ENCODE data around the gene LMTK3.

LMTK3 gene

DNA sequence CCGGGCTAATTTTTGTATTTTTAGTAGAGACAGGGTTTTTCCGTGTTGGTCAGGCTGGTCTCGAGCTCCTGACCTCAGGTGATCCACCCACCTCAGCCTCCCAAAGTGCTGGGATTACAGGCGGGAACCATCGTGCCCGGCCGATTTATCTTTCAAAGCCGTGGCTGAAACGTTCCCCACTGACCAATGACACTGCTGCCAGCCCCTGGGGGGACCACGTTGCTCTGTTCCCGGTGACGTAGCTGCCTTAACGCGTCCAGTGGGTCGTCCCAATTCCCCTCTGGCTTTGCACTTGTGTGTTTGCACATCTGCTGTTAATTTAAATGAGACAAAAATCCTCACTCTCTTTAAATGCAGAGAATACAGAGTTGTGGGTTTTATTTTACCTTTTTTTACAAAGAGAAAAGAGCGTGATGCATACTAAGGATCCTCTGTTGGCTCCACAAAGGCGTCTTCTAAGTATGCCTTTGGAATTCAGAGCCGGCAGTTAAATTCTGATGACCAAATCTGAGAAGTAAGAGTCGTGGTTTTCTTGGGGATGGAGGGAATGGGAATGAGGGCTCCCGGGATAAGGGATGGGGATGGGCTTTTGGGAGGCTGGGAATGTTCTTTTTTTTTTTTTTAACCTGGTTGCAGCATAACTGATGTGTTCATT lies 18.6 kb upstream of the LMTK3 start:
- DNase-seq (no peak), ATAC-seq (ENCODE audit: insufficient read depth, low read depth) (no peak)
- Histone ChIP-seq H4K20me1 (ENCODE audit: insufficient read depth, low read length) (no peaks in the 10 kb centered on the region), H3K9ac (ENCODE audit: low read depth, low read length) (no peak overlapping the region), H3K4me2 (ENCODE audit: insufficient read depth, low read length) (no peak overlapping the region), H3K27ac (ENCODE audit: low read length) (no peak overlapping the region), H3K79me2 (ENCODE audit: insufficient read depth, low read length) (no peaks in the 10 kb centered on the region), H3K36me3 (ENCODE audit: insufficient read depth, low read length) (no peaks in the 10 kb centered on the region), H3K4me1 (ENCODE audit: insufficient read depth, low read length) (no peaks in the 10 kb centered on the region), H3K27me3 (ENCODE audit: insufficient read depth, low read length, poor library complexity) (no peaks in the 10 kb centered on the region), H3K4me3 (ENCODE audit: low read depth in 1 of 2, low read length in 2 of 2) (no peak overlapping the region), H3K9me3 (ENCODE audit: insufficient read depth, low read length, severe bottlenecking) (no peaks in the 10 kb centered on the region), H2AFZ (ENCODE audit: low read depth, low read length) (no peak overlapping the region)
- TF ChIP-seq, protein P1, sequence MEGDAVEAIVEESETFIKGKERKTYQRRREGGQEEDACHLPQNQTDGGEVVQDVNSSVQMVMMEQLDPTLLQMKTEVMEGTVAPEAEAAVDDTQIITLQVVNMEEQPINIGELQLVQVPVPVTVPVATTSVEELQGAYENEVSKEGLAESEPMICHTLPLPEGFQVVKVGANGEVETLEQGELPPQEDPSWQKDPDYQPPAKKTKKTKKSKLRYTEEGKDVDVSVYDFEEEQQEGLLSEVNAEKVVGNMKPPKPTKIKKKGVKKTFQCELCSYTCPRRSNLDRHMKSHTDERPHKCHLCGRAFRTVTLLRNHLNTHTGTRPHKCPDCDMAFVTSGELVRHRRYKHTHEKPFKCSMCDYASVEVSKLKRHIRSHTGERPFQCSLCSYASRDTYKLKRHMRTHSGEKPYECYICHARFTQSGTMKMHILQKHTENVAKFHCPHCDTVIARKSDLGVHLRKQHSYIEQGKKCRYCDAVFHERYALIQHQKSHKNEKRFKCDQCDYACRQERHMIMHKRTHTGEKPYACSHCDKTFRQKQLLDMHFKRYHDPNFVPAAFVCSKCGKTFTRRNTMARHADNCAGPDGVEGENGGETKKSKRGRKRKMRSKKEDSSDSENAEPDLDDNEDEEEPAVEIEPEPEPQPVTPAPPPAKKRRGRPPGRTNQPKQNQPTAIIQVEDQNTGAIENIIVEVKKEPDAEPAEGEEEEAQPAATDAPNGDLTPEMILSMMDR (IDR thresholded peaks at IDR 0.05; ENCODE audit: borderline replicate concordance, extremely low read depth, low read length, poor library complexity, severe bottlenecking), result no peak
- TF ChIP-seq EZH2 (IDR thresholded peaks at IDR 0.05; ENCODE audit: borderline replicate concordance, low read depth, low read length, severe bottlenecking), result no peak

DNA sequence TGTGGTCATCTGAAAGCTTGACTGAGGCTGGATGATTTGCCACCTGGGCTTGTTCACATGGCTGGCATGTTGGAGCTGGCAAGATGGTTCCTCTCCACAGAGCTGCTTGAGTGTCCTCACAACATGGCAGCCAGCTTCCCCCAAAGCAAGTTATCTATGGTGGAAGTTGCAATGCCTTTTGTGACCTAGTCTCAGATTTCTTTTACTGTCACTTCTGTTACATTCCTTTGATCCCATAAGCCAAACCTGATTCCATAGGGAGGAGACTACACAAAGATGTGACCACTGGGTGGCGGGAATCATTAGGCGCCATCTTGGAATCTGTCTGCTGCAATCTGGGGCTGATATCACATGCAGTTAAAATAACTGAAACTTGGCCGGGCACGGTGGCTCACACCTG lies 17.5 kb upstream of the LMTK3 start:
- H3K9me3 ChIP-seq (ENCODE audit: insufficient read depth, low read length, severe bottlenecking), result peaks cover 2% of the 10 kb centered on the region
- no peaks in the 10 kb centered on the region for H3K79me2 ChIP-seq (ENCODE audit: insufficient read depth, low read length)
- TF ChIP-seq, protein P1 (IDR thresholded peaks at IDR 0.05; ENCODE audit: borderline replicate concordance, extremely low read depth, low read length, poor library complexity, severe bottlenecking), result no peak
- no peak for TF ChIP-seq EZH2 (IDR thresholded peaks at IDR 0.05; ENCODE audit: borderline replicate concordance, low read depth, low read length, severe bottlenecking)
- H4K20me1 ChIP-seq (ENCODE audit: insufficient read depth, low read length), result no peaks in the 10 kb centered on the region
- no peak overlapping the region for H3K9ac ChIP-seq (ENCODE audit: low read depth, low read length)
- ATAC-seq (ENCODE audit: insufficient read depth, low read depth) (no peak), DNase-seq (no peak)
- no peaks in the 10 kb centered on the region for H3K36me3 ChIP-seq (ENCODE audit: insufficient read depth, low read length)
- no peaks in the 10 kb centered on the region for H3K27me3 ChIP-seq (ENCODE audit: insufficient read depth, low read length, poor library complexity)
- no peak overlapping the region for H3K4me2 ChIP-seq (ENCODE audit: insufficient read depth, low read length)
- H3K27ac ChIP-seq (ENCODE audit: low read length), result no peak overlapping the region
- no peak overlapping the region for H3K4me3 ChIP-seq (ENCODE audit: low read depth in 1 of 2, low read length in 2 of 2)
- no peaks in the 10 kb centered on the region for H3K4me1 ChIP-seq (ENCODE audit: insufficient read depth, low read length)
- H2AFZ ChIP-seq (ENCODE audit: low read depth, low read length), result peak overlapping the region; percentile 31; the same call in 1 of the 2 replicates

DNA sequence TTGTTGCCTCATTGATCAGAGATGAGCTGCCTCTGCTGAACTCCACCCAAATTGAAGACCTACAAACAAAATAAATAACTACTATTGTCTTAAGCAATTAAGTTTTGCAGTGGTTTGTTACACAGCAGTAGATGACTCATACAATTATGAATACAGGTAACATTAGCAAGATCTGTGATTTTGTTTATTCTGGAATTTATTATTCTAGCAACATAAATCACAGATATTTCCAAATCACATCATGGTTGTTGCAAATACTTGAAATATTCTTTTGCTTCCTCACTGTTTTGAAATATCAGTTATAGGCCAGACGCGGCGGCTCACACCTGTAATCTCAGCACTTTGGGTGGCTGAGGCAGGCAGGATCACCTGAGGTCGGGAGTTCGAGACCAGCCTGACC lies 13.1 kb upstream of the LMTK3 start:
- H3K4me2 ChIP-seq (ENCODE audit: insufficient read depth, low read length), result no peak overlapping the region
- no peak overlapping the region for H2AFZ ChIP-seq (ENCODE audit: low read depth, low read length)
- TF ChIP-seq EZH2 (IDR thresholded peaks at IDR 0.05; ENCODE audit: borderline replicate concordance, low read depth, low read length, severe bottlenecking), result no peak
- TF ChIP-seq, protein P1 (IDR thresholded peaks at IDR 0.05; ENCODE audit: borderline replicate concordance, extremely low read depth, low read length, poor library complexity, severe bottlenecking), result no peak
- H3K9ac ChIP-seq (ENCODE audit: low read depth, low read length), result no peak overlapping the region
- no peak overlapping the region for H3K4me3 ChIP-seq (ENCODE audit: low read depth in 1 of 2, low read length in 2 of 2)
- H3K36me3 ChIP-seq (ENCODE audit: insufficient read depth, low read length), result no peaks in the 10 kb centered on the region
- H3K79me2 ChIP-seq (ENCODE audit: insufficient read depth, low read length), result no peaks in the 10 kb centered on the region
- no peaks in the 10 kb centered on the region for H3K27me3 ChIP-seq (ENCODE audit: insufficient read depth, low read length, poor library complexity)
- DNase-seq, result no peak
- H3K4me1 ChIP-seq (ENCODE audit: insufficient read depth, low read length), result no peaks in the 10 kb centered on the region
- H4K20me1 ChIP-seq (ENCODE audit: insufficient read depth, low read length), result no peaks in the 10 kb centered on the region
- no peak for ATAC-seq (ENCODE audit: insufficient read depth, low read depth)
- no peak overlapping the region for H3K27ac ChIP-seq (ENCODE audit: low read length)
- H3K9me3 ChIP-seq (ENCODE audit: insufficient read depth, low read length, severe bottlenecking), result peaks cover 4% of the 10 kb centered on the region

Data from DND-41 (cell line).